Adipocyte (in vitro differentiated cells): Measurements from ENCODE around the gene KIF6.

Experiments used
- DNase-seq: peaks from one replicate; pipeline ENCODE4 v3.0.0-alpha.2; 2015; ENCODE audit warnings: low read depth
- H3K27me3 ChIP-seq: replicated peaks from 2 replicates; pipeline ENCODE4 v1.7.0; 2013; ENCODE audit warnings: mild to moderate bottlenecking, low read length, moderate library complexity; ENCODE audit not compliant: control insufficient read depth, insufficient read depth
- H3K36me3 ChIP-seq: 2 replicates; pipeline ENCODE4 v1.7.0; 2013; ENCODE audit warnings: low read length, mild to moderate bottlenecking, moderate library complexity; ENCODE audit not compliant: control insufficient read depth, insufficient read depth, severe bottlenecking
- H3K4me1 ChIP-seq: 2 replicates; pipeline ENCODE4 v1.7.0; 2013; ENCODE audit warnings: mild to moderate bottlenecking, low read length, moderate library complexity; ENCODE audit not compliant: control insufficient read depth, insufficient read depth
- H3K4me3 ChIP-seq: 2 replicates; pipeline ENCODE4 v1.7.0; 2013; ENCODE audit warnings: mild to moderate bottlenecking, low read length, moderate library complexity
- H3K9ac ChIP-seq: 2 replicates; pipeline ENCODE4 v1.7.0; 2013; ENCODE audit warnings: mild to moderate bottlenecking, low read length, moderate library complexity
- H3K9me3 ChIP-seq: 2 replicates; pipeline ENCODE4 v1.7.0; 2013; ENCODE audit warnings: mild to moderate bottlenecking, low read length, moderate library complexity; ENCODE audit not compliant: control insufficient read depth

KIF6 gene

DNA sequence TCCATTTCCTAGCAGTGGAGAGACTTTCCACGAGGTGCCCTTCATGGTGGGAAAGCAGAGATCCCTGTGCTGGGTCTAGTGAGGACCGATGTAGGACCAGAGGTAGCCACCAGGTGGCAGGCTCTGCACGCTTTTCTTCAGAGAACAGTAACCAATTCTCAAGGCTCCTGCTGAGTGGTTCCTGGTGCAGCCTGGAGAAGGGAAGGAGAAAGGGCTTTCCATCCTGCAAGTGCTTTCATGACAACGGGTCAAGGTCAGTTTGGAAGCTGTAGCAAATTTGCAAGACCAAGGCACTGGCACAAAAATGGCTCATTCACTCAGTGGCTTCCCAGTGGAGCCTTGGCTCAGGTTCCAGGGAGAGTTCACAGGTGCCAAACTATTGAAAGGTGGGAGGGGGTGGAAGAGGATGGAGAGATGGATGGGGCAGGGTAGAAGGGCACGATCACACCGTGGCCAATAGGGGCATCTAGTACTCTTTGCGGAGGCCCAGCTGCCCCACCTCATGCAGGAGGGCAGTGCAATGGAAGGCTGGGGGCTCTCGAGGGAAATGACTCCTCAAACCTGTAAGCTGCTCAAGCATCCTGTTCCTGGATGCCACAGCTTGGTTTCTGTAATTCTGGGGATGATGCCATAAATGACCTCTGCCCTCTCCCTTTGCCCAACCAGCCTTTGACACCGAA is 377.2 kb downstream of the KIF6 start:
- Histone ChIP-seq H3K9me3 (no peaks in the 10 kb centered on the region), H3K9ac (no peak overlapping the region), H3K27me3 (peaks cover 22% of the 10 kb centered on the region), H3K4me3 (no peak overlapping the region), H3K4me1 (no peaks in the 10 kb centered on the region), H3K36me3 (no peaks in the 10 kb centered on the region)
- peak; percentile 84 for DNase-seq

DNA sequence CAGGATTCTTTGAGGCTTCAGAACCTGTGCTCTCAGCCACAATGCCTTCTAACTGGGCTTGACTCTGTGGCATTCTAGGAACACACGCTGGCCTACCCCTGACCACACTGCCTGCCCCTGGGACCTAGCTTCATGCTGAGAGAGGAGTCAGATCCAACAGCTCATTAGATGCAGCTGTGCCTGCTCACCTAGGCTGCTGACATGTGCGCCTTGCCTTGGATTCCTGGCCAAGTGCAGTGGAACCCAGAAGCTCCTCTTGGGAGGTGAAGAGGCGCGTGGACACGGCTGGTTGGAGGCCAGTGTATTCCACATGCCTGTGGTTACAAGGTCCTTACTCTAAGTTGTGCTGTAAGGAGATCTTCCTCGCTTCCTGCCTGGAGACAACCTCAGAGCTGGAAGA is 378.0 kb downstream of the KIF6 start:
- Histone ChIP-seq H3K4me1 (no peaks in the 10 kb centered on the region), H3K9ac (no peak overlapping the region), H3K9me3 (no peaks in the 10 kb centered on the region), H3K4me3 (no peak overlapping the region), H3K27me3 (peaks cover 22% of the 10 kb centered on the region), H3K36me3 (no peaks in the 10 kb centered on the region)
- DNase-seq = no peak

DNA sequence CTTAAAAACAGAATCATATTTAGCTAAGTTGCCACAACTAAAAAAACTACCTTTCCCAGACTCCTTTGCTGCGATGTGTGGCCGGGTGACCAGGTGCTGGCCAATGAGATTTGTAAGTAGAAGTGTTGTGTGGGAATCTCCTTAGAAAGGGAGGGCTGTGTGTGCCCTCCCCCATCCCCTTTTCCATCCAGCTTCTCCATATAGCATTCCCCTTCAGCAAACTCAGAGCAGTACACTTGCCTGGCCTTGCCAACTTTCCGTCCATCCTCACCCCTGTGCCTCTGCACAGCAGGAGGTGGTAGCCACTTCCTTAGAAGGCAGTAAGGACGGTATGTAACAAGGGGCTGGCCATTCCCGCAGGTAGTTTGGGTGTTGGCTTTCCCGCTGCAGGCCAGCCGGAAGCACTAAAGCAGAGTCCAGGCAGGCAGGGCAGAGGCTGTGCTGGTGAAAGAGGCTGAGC is 380.4 kb downstream of the KIF6 start:
- Histone ChIP-seq H3K4me3 (no peak overlapping the region), H3K9me3 (no peaks in the 10 kb centered on the region), H3K36me3 (no peaks in the 10 kb centered on the region), H3K9ac (no peak overlapping the region), H3K4me1 (no peaks in the 10 kb centered on the region), H3K27me3 (peaks cover 34% of the 10 kb centered on the region)
- DNase-seq = no peak

DNA sequence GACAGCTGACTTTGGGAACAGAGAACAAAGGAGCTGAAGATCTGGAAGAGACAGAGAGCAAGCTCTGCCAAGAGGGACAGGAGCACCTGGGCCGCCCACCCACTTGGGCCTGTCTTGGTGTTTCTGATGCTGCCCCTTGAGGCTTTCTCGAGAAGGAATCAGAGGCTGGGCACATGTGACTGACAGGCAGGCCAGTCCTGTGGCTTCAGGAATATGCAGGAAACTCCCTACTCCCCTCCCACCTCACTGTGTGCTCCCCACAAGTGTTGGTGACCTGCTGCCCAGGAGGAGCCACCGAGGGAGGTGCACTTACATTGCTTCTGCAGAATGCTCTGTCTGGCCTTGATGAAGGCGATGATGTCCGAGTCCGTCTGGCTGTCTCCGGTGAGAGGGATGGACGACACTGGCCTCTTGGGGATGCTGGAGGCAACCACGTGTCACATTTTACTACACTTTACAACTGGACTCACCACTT is 381.8 kb downstream of the KIF6 start:
- Histone ChIP-seq H3K9ac (no peak overlapping the region), H3K4me1 (no peaks in the 10 kb centered on the region), H3K4me3 (no peak overlapping the region), H3K9me3 (no peaks in the 10 kb centered on the region), H3K27me3 (peaks cover 41% of the 10 kb centered on the region), H3K36me3 (no peaks in the 10 kb centered on the region)
- no peak for DNase-seq

DNA sequence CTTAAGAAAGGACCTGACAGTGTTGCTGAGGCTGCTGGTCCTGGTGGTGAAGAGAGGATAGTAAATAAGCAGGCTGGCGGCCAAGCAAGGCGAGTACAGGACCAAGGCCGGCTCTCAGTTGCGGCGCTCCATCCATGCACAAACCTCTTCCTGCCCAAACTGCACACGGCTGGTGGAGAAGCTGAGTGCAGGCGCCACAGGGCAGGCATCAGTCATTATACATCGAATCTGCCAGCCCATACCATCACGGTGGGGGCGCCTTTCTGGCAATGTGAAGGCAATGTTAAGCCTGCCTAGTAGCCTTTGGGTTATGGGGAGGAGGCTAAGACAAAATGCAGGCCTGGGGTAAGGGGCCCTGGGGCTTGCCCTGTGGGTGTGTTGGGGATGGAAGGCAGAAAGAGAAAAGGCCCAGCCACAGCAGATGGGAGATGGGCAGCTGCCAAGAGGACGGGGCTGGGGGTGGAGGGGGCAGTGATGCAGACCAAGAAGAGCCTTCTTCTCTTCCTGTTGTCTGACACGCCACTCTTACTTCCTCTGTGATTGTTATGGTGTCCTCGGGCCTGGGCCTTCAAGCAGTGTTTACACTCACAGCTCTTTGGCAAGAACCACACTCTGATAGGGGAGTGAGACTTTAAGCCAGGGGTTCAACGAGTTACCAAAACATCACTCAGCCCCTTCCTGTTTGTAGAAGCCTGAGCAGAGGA is 382.4 kb downstream of the KIF6 start:
- no peak for DNase-seq
- H3K4me1 ChIP-seq = no peaks in the 10 kb centered on the region
- peaks cover 47% of the 10 kb centered on the region for H3K27me3 ChIP-seq
- H3K36me3 ChIP-seq = no peaks in the 10 kb centered on the region
- no peak overlapping the region for H3K9ac ChIP-seq
- no peak overlapping the region for H3K4me3 ChIP-seq
- H3K9me3 ChIP-seq = no peaks in the 10 kb centered on the region

DNA sequence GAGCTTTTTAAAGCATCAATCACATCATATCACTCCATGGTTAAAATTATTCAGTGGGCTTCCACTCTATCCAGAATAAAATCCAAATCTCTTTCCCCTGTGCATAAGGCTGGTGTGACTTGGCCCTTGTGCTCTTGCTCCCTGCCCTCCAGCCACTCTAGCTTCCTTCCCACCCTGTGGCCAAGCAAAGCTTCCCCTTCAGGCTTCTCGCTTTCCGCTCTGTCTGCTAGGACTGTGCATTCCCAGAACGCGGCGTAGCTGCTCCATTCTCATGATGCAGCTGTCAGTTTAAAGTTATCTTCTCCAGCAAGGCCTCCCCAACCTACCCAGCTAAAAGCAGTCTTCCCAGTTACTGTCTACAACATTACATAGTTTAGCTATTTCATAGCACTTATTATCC is 383.3 kb downstream of the KIF6 start:
- H3K4me1 ChIP-seq = no peaks in the 10 kb centered on the region
- peaks cover 50% of the 10 kb centered on the region for H3K27me3 ChIP-seq
- H3K36me3 ChIP-seq = no peaks in the 10 kb centered on the region
- no peaks in the 10 kb centered on the region for H3K9me3 ChIP-seq
- no peak overlapping the region for H3K4me3 ChIP-seq
- H3K9ac ChIP-seq = no peak overlapping the region
- no peak for DNase-seq

DNA sequence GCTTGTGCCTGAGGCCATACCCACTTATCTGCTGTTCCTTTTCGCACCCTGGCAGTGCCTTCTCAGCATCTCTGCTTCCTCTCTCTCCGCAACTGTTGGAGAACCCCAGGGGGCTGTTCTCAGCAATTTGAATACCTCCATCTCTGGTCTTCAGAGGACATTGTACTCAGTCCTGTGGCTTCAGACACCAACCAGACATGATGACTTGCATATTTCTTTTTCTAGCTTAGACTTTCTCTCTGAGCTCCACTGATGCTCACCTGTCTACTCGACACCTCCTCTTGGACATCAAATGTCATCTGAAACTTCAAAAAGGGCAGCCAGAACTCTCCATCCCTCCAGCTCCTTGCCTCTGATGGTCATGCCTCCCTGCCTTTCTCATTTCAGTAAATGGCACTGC is 383.9 kb downstream of the KIF6 start:
- Histone ChIP-seq H3K36me3 (no peaks in the 10 kb centered on the region), H3K9ac (no peak overlapping the region), H3K27me3 (peaks cover 50% of the 10 kb centered on the region), H3K9me3 (no peaks in the 10 kb centered on the region), H3K4me3 (no peak overlapping the region), H3K4me1 (no peaks in the 10 kb centered on the region)
- no peak for DNase-seq

DNA sequence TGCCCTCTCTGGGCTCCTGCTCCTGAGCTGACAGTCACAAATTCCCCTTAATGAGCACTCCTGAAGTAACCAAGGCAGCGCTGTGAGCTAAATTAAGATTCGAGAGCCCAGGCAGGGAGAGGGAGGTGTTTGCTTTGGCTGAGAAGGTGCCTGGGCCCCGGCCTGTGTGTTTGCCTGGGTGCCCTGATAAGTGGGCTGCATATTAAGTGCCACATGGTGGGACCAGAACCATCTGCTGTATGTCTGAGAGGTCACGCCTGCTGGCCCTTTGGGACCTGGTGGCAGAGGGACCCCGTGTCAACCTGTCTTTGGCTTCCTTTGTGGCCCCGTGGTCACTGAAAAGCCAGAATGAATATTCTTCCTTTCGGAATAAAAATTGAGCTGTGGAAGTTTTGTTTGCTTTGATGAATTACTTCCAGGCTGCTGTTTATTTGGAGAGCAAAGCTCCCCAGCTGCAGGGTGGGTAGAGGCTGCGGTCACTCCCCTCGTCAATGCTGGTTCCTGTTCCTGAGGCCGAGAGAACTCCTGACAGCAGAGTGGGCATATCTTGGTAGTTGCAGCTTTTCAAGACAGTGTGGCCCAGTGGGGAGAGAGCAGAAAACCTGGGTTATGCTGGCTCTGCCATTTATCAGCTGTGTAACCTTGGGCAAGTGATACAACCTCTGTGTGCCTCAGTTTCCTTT is 385.2 kb downstream of the KIF6 start:
- no peak for DNase-seq
- Histone ChIP-seq H3K4me3 (no peak overlapping the region), H3K36me3 (no peaks in the 10 kb centered on the region), H3K9me3 (no peaks in the 10 kb centered on the region), H3K4me1 (no peaks in the 10 kb centered on the region), H3K9ac (no peak overlapping the region), H3K27me3 (peaks cover 50% of the 10 kb centered on the region)

DNA sequence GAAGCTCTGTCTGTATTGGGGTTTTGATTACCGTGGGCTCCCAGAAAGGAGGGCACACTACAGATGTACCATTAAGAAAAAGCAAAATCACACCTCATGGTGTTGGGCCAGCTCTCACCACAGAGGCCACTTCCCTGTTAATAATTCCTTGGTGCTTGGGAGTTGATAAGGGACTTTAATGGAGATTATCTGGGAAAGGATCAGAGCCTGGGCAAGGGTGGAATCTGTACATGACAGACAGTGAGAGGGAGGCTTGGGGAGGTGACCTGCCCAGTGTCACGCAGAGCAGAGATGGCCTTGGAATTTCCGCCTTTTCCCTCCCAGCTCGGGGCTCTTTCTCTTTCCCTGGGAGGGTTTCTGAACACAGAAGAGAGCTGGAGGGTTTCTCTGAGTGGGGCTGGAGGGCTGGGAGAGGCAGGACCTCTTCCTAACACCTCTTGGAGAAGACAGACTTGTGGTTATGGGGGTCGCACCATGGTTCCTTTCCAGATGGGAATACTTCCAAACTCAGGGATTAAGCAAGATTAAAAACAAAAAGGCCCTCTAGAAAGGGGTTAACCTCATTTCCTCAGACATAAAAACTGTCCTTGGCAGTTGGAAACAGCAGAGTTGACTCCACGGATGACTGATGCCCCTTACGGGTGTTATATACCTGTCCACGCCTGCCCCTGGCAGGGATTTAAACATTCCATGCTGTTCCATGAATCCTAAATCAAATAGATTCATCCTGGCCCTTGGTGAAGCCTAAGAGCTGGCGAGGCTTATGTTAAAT is 385.9 kb downstream of the KIF6 start:
- no peaks in the 10 kb centered on the region for H3K36me3 ChIP-seq
- H3K9ac ChIP-seq = no peak overlapping the region
- no peaks in the 10 kb centered on the region for H3K9me3 ChIP-seq
- H3K4me3 ChIP-seq = no peak overlapping the region
- H3K27me3 ChIP-seq = peaks cover 44% of the 10 kb centered on the region
- H3K4me1 ChIP-seq = peaks cover 3% of the 10 kb centered on the region
- no peak for DNase-seq

DNA sequence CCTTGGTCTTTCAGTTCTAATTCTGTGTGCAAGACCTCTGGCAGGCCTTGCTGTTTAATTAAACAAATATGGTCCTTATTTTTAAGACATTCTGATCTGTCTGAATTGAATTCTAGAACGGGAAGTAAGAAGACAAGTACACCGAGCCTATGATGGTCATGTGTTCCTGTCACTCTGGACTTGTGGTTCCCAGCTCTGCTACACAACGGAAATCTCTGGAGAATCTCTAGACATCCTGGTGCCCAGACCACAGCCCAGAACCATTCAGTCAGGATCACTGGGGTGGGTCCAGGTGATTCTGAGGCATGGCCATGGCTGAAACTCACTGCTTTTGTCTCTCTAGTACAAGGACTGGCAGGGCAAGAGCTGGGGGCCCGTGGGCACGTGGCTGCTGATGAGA is 386.8 kb downstream of the KIF6 start:
- H3K4me3 ChIP-seq = no peak overlapping the region
- H3K9ac ChIP-seq = no peak overlapping the region
- no peaks in the 10 kb centered on the region for H3K9me3 ChIP-seq
- H3K36me3 ChIP-seq = no peaks in the 10 kb centered on the region
- H3K4me1 ChIP-seq = peaks cover 10% of the 10 kb centered on the region
- H3K27me3 ChIP-seq = peaks cover 39% of the 10 kb centered on the region
- no peak for DNase-seq
